GM19438 (cell line): ENCODE measurements around the gene CCSAP.

Source experiments
- ATAC-seq: cut with Tn5 transposase; IDR thresholded peaks from one replicate; pipeline ENCODE4 v1.9.1; 2021; ENCODE audit warnings: low read depth; ENCODE audit not compliant: unreplicated experiment

CCSAP gene

GRCh38 chr1:229365569-229365968 lies 22.7 kb upstream of the CCSAP start:
- no peak for ATAC-seq

- no peak for ATAC-seq
Observed at GRCh38 chr1:229364207-229365065, 21.6 kb upstream of the CCSAP start.

- no peak for ATAC-seq
Observed at GRCh38 chr1:229363723-229364122, 20.9 kb upstream of the CCSAP start.

DNA sequence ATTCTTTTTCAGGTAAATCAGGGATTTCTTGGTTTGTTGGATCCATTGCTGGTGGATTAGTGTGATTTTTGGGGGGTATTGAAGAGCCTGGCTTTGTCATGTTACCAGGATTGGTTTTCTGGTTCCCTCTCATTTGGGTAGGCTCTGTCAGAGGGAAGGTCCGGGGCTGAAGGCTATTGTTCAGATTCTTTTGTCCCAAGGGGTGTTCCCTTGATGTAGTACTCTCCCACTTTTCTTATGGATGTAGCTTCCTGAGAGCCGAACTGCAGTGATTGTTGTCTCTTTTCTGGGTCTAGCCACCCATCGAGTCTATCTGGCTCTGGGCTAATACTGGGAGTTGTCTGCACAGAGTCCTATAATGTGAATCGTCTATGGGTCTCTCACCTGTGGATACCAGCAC lies 17.6 kb upstream of the CCSAP start:
- no peak for ATAC-seq

- ATAC-seq, result no peak
Observed at GRCh38 chr1:229355661-229356060, 12.8 kb upstream of the CCSAP start.

GRCh38 chr1:229354226-229354625 lies 11.4 kb upstream of the CCSAP start:
- no peak for ATAC-seq

- no peak for ATAC-seq
Observed at GRCh38 chr1:229352975-229353374, 10.1 kb upstream of the CCSAP start.

DNA sequence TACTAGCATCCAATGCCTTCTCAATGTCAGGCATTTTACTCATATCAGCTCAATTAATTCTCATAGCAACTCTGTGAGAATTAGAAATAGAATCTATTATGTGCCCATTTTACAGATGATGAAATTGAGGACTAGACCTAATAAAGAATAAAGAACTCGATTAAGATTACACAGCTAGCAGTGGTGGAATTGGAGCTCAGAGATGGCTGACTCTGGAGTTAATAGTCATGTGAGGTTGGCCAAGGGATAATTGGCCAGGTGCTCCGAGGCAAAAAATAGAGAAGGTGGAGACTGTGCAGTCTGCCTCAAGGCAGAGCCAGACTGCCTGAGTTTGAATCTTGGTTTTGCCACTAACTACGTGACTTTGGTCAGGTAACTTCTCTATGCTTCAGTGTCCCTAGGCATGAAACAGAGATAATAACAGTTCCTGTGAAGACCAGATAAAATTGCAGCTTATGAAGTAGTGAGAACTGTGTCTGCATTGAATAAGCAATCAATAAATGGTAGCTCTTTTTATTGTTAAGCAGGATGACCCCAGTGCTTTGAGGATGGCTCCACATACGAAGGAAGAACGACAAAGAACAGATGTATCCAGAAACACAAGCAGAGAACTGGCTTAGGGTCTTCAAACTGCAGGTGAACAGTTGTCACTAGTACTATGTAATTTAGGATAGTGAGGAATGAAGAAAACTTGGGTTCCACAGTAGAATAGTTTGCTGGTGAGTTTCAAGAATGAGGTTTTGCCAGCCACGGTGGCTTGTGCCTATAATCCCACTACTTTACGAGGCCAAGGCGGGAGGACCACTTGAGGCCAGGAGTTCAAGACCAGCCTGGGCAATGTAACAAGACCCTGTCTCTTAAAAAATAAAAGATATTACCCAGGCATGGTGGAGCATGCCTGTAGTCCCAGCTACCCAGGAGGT lies 6.9 kb upstream of the CCSAP start:
- no peak for ATAC-seq

DNA sequence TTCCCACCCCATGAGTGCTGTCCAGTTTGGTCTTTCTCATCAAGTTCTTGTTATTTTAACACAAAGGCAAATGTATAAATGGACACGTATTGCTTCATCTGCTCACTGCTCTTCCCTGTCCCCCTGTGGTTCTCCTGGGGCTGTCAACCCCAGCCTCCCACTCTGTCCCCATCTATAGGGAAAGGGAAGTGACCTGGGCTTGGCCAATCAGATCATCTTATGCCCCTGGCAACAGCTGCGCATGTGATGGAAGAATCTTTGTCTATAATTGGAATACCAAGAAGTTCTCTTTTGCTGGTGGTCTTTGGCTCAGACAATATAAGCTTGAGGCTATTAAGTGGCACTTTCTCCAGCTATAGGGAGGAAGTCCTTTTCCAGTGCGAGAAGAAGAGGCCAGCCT lies 4.7 kb upstream of the CCSAP start:
- ATAC-seq, result no peak

- no peak for ATAC-seq
Observed at GRCh38 chr1:229344937-229345684, 2.3 kb upstream of the CCSAP start.

DNA sequence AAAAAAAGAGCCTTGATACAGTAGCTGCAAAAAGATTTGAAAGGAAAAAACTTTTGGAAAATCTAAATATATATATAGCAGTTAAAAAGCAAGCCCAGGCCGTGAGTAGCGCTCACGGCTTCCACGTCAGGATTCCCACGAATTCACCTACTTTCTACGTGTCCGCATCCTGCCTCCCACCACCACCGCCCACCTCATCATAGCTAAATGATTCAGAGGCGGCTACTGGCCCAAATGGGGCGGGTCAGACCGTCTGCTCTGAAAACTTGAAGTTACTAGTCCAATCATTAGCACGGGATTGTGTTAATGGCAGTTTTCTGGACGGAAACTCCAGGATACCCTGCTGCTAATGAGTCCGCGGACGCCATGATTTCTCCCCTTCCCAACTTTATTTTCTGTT lies 1.3 kb upstream of the CCSAP start:
- ATAC-seq, result no peak

- ATAC-seq, result peak; percentile 75
Observed at GRCh38 chr1:229341774-229342655, 832 bp downstream of the CCSAP start.

- ATAC-seq, result no peak
Observed at GRCh38 chr1:229340496-229340895, 2.4 kb downstream of the CCSAP start.

DNA sequence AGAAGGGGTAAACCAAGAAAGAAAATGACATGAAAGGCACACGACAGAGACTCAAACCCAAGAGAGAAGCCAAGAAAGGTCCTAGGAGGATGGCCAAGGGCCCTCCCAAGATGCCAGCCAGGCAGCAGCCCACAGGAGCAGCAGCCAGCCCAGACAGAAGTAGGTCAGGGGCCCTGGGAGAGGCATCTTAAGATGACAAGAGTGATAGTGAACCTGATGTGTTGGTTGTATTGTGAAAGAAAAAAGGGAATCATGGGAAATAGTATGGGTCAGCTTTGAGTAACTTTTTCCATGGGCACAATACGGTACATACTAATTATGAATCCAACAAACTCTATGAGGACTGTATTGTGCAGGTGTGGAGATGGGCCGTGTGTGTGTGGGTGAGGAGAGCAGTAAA lies 3.3 kb downstream of the CCSAP start:
- no peak for ATAC-seq

DNA sequence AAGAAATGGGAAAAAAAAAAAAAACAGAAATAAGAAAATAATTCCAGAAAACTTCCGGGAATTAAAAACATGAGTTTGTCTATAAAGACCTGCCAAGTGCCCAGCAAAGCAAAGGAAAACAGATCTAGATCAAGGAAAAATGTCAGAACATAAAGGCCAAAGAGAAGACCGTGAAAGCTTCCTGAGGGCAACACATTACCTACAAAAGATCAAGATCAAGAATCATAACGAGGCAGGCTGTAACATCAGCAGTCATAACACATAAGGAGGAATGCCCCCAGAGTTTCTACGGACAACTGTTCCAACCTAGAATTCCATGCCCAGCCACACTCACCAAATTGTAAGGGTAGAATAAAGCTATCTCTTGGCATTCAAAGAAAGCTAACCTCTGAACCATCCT lies 3.8 kb downstream of the CCSAP start:
- ATAC-seq, result no peak

GRCh38 chr1:229336345-229336744 lies 6.5 kb downstream of the CCSAP start:
- no peak for ATAC-seq

GRCh38 chr1:229334716-229335115 lies 8.1 kb downstream of the CCSAP start:
- ATAC-seq, result no peak

DNA sequence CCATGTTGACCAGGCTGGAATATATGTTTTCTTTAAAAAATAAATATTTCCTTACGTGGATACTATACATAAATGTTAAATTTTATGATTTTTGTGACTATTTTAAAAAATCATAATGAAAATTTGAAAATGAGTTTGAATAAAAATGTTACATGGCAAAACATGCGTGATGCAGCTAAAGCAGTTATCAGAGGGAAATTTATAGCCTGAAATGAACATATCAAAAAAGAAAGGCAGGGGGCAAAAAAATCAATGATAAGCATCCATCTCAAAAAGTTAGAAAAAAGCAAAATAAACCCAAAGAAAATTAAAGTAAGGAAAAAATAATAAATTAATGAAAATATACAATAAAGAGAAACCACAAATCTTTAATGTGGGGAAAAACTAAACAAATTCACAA lies 8.6 kb downstream of the CCSAP start:
- no peak for ATAC-seq

DNA sequence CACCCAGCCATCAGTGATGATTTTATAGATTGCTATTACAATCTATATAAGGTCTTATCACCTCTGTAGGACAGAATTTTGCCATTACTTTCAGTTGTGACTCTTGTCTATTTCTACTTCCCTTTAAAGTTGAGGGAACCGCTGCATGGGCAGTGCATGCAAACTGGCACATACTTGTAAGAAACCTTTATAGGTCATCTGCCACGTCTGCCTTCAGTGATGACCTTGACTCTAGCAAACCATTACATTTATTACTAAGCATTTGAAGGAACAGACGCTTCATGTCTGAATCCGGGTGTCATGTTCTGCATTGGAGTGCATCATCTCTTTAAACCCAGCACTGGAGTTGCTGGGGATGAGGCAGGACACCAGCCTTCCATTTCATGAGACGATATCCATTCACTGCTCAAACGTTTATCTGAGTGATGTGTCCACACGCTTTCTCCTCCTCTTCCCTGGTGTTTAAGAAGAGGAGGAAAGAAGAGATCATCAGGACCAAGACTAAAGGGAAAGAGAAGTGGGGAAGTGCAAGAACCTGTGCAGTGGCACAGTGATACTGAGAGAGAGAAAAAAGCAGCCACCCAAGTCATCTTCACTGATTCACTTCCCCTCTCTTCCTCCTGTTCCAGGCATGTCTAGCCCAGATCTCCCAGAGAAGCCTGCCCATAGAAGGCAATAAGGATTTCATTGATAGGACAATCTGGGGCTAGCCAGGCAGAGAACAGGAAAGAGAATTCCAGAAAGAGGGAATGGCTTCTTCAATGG lies 14.1 kb downstream of the CCSAP start:
- no peak for ATAC-seq
